NCI-H510A treated with DMSO at 0.1 percent for 48 hours (cell line): Measurements from ENCODE around the gene CHCHD1.
"Not testable (repeated sequence)": the region's sequence is repeated elsewhere in the genome, so short reads cannot be mapped to it uniquely, and the experiment has no call there.

Experiments
- DNase-seq: peaks from one replicate; lab custom pipeline; 2025; lab: John Stamatoyannopoulos, UW

CHCHD1 gene

DNA sequence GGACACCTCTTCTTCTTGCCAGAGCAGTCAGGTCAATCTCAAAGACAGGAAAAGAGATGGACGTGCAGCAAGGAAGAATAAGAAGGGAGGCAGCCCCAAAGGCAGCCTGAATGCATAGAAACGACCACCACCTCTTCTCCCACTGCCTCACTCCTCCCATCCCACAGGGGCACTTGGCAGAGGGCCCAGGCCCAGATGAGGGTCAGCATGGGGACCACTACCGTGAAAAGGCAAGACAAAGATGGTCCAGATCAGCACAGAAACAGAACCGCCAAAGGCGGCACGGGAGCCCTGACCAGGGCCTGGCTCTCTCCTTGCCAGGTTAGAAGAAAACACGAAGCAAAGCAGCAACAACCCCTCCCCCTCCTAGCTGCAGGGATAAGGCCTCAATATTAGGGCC lies 31.5 kb downstream of the CHCHD1 start:
- DNase-seq: no peak

GRCh38 chr10:73814276-73814895 lies 32.5 kb downstream of the CHCHD1 start:
- no peak for DNase-seq

GRCh38 chr10:73814896-73815718 lies 33.3 kb downstream of the CHCHD1 start:
- no peak for DNase-seq

DNA sequence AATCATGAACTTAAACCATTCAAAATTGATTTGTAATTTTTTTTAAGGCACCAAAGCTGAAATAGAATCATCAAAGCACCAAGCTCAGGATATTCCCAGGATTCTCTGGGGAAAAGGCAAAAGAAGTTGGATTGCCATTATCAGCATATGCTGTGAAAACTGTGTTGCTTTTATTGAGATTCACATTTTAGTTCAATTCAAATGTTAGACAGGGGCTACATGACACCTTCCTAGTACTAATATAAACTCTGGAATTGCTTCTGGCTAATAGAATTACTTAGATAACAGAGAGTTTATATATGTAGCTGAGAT lies 33.8 kb downstream of the CHCHD1 start:
- DNase-seq: no peak

DNA sequence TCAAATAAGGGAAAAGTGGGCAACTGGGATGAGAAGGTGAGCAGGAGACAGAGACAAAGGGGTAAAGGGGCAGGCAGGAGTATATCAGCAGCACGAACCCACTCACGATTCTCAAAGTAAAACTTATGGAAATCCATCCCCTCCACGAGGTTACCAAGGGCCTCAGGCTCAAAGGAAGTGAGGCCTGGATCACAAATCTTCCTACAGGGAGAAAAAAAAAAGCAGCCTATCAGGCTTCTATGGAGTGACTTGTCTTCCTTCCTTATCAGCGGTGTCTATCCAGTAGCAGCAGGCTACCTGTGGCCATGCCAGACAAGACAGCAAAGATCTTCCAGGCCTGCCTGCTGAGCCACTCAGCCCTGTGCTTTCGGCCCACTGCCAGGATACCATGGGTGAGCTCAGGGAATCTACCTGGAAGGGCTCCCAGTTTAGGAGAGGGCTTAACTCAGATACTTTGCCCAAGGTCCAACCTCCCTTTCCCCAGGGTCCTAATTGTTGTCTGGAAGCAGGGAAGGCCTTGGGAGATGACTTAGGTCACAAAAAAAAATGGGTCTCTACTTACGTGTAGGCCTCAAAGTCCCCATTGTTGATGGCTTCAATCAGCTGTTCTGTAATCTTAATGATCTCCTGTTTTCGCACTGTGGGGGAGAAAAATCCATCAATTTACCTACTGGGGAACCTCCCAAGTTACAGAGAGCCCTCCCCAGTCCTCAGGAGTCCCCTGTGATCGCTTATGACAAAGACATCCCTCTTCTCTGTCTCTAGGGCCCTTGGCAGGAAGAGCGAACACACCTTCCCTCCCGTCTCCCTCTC lies 35.3 kb downstream of the CHCHD1 start:
- DNase-seq: no peak

DNA sequence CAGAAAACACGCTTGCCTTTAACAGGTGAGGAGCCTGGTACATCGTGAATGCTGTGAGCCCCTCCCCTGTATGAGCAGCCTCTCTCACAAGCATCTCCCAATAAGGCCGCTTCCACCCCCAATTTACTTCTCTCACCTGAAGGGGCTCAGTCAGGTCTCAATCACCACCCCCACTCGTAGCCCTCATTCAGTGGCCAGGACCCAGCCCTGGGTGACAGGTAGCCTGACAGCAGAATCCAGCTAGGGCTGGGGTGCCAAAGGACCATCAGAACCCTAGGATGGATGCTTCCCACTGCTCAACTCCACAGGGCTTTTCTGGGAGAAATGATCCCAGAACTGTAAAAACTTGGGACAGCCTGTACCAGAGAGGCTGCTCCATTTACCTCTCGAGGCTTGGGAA lies 36.0 kb downstream of the CHCHD1 start:
- DNase-seq: no peak

GRCh38 chr10:73818402-73818801 lies 36.6 kb downstream of the CHCHD1 start:
- DNase-seq: no peak

DNA sequence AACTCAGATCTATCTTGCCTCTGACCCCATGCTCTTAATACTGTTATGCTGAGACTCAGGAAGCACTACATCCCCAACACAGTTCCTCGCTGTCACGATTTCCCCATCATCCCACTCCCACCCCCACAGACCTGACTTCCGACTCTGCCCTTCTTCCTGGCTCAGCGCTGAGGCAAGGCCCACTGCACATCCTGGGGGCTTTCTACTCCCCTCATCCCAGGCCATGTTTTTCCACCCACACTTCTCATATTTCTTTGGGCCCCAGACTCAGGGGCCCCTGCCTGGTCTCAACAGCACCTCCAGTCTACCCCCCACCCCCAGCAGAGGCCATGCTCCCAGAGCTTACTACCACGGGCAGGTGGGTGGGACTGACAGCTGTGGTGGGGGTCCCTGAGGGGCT lies 37.2 kb downstream of the CHCHD1 start:
- DNase-seq: no peak

DNA sequence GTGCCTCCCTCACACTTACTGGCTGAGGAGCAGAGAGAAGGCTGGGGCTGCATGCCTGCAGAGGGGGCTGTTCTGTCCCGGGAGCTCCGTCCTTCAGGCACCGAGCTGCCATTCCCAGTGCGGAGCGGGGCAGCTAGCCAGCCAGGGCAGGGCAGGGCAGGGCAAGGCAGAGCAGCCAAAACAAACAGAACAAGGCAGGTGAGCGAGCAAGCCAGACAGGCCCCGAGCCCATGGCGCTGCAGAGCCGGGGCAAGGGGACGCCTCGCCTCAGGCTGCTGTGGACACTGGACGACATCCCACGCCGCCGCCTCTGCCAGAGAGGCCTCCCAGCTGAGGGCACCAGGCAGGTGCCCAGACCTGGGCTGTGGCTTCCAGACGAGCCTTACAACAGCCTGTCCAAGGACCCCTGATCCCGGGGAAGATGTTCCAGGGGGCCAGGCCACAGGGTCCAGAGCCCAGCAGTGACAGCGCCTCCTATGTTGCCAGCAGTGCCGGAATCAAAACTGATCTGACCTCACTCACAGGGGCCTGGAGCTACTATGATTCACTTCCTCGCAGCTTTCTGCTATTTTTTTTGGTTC lies 37.8 kb downstream of the CHCHD1 start:
- no peak for DNase-seq

- DNase-seq: no peak
Observed at GRCh38 chr10:73823391-73823790, 41.5 kb downstream of the CHCHD1 start.

DNA sequence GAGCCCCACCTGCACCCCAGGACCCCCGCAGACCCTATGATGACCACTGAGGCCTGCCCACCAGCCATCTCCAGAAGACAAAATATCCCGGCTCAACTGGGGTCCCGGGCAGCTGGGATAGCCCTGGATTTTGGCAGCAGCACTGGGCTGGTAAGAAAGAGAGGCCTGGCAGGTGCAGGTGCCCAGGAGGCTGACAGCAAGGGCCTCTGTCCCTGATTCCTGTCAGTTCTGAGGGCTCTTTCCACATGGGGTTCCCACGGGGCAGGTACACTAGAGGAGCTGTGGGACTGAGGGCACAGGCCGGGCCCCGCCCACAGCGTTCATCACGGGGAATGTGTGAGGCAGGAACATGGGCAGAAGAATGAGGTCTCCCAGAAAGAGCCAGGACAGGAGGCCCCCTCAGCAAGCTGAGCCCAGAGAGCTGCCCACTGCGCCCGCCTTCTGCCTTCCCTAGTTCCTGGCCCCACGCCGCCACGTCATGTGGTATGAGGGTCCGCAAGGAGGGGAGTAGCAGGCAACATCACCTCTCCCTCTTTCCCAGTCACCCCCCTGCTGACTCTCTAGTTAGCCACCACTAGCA lies 42.4 kb downstream of the CHCHD1 start:
- no peak for DNase-seq

DNA sequence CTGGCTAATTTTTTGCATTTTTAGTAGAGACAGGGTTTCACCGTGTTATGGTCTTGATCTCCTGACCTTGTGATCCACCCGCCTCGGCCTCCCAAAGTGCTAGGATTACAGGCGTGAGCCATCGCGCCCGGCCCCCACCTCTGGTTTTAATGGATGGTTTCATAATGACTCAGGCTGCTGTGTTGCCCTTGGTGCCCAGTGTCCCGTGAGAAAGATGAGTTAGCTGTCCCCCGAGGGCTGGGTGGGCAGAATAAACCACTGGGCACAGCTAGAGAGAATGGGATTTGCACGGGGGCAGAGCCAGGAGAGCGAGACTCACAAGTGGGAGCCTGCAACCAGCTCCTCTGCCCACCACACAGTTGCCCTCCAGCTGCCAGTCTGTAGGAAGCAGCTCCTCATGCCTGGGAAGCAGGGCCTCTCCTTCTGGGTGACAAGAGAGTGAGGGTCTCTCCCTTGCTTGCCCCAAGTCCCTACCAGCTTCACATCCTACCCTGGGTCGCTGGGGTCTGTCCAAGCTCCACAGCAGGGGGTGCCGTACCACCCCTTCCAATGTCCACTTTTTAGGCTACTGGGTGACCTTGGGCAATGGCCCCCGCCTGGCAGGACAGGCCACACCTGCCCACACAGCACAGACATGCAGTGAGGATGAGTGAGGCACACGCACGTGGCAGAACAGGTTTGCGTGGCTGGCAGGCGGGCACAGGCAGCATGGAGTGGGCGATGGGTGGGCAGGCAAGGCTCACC lies 45.7 kb downstream of the CHCHD1 start:
- no peak for DNase-seq

DNA sequence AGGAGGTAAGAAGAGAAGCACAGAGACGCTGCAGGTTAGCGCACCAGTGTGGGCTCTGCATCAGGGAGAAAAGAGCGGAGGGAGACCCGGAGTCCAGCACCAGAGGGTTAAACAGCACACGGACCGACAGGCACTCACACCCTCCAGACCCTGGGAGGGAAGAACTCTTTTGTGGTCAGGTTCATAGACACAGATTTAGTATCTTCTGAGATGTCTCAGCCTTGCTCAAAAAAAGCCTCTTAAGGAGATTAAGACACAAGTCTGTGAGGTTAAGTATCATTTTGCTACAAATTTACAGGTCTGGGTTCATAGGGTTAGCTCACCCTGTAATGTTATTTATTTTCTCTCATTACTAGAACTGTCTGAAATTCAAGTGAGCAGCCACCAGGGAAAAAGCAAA lies 46.3 kb downstream of the CHCHD1 start:
- DNase-seq: no peak

DNA sequence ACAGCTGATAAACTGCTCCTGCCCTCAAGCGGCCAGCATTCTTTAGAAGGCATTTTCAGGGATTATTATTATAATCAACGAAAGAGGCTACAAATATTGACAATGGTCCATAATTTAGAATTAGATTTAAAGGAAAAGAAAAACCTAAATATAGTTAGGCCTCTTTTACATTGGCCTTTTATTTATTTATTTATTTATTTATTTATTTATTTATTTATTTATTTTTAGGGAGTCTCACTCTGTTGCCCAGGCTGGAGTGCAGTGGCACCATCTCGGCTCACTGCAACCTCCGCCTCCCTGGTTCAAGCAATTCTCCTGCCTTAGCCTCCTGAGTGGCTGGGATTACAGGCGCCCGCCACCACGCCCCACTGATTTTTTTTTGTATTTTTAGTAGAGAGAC lies 47.2 kb downstream of the CHCHD1 start:
- DNase-seq: not testable (repeated sequence)
